ENCODE results near the gene CDKAL1. TPM values are rescaled to one million over a fixed set of nuclear protein-coding genes. Genes with fewer than 3 reads are reported as not detected.

Gene CDKAL1
- total RNA-seq, 2 donors from 2014 or later: 12.1 to 19.0 TPM

- Histone ChIP-seq H3K27ac (no peak overlapping the region), H3K9me3 (no peaks in the 10 kb centered on the region), H3K36me3 (no peaks in the 10 kb centered on the region), H3K4me3 (no peak overlapping the region), H3K4me1 (replicated peaks) (no peaks in the 10 kb centered on the region), H3K27me3 (replicated peaks; ENCODE audit: insufficient read depth) (no peaks in the 10 kb centered on the region)
- DNase-seq (ENCODE audit: low spot score): no peak
- TF ChIP-seq POLR2AphosphoS5 (IDR thresholded peaks at IDR 0.05) (no peak), CTCF (IDR thresholded peaks at IDR 0.05) (no peak), POLR2A (IDR thresholded peaks at IDR 0.05) (no peak)
- 95% methylated on average over 2 of the region's 2 CpGs for WGBS
- intact Hi-C loops (cut with DNase I): no loop called here
These were observed 170.2 kb downstream of the CDKAL1 start for GRCh38 chr6:20704325-20705025.

GRCh38 chr6:20705741-20706140, 171.5 kb downstream of the CDKAL1 start:
- no peak overlapping the region for H3K4me3 ChIP-seq
- DNase-seq (ENCODE audit: low spot score): no peak
- TF ChIP-seq CTCF (IDR thresholded peaks at IDR 0.05) (no peak), POLR2A (IDR thresholded peaks at IDR 0.05) (no peak), POLR2AphosphoS5 (IDR thresholded peaks at IDR 0.05) (no peak)
- intact Hi-C loops (cut with DNase I): no loop called here
- WGBS: 84% methylated on average over 5 of the region's 5 CpGs
- H3K27ac ChIP-seq: no peak overlapping the region
- H3K27me3 ChIP-seq (replicated peaks; ENCODE audit: insufficient read depth): no peaks in the 10 kb centered on the region
- H3K36me3 ChIP-seq: no peaks in the 10 kb centered on the region
- H3K4me1 ChIP-seq (replicated peaks): no peaks in the 10 kb centered on the region
- H3K9me3 ChIP-seq: no peaks in the 10 kb centered on the region

DNA sequence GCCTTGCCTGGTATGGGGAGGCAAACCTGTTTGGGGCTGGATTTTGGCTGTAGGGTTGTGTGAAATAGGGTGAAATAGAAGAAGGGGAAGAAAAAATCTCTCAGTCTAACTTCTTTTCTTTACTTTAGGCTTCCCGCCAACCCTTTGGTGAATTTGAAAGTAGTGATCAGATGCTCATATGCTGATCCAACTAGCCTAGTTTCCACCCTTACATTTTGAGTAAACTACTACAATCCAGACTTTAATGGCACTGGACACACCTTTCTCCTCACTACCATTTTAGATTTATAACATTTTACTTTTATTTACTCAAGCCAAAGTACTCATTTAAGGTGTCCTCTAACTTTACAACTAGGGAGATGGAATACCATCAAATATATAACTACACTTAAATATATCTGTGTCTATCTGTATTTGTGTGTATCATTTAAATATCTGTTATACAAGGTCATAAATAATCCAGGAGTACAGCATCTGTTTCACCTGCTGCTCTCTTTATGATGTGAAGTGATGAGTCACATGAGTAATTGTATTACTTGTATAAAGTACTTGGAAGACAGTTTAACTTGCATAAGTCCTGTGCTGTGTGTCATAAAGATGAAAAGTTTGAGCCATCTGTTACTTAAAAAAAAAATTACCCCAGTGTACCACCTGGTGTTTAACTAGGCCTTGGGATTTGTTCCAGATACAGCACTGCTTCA, 172.1 kb downstream of the CDKAL1 start:
- no peaks in the 10 kb centered on the region for H3K27me3 ChIP-seq (replicated peaks; ENCODE audit: insufficient read depth)
- TF ChIP-seq POLR2AphosphoS5 (IDR thresholded peaks at IDR 0.05) (no peak), CTCF (IDR thresholded peaks at IDR 0.05) (no peak), POLR2A (IDR thresholded peaks at IDR 0.05) (no peak)
- no peaks in the 10 kb centered on the region for H3K9me3 ChIP-seq
- no peaks in the 10 kb centered on the region for H3K4me1 ChIP-seq (replicated peaks)
- H3K36me3 ChIP-seq: no peaks in the 10 kb centered on the region
- H3K27ac ChIP-seq: no peak overlapping the region
- 89% methylated on average over 1 of the region's 1 CpG for WGBS
- no peak for DNase-seq (ENCODE audit: low spot score)
- intact Hi-C loops (cut with DNase I): no loop called here
- no peak overlapping the region for H3K4me3 ChIP-seq

DNA sequence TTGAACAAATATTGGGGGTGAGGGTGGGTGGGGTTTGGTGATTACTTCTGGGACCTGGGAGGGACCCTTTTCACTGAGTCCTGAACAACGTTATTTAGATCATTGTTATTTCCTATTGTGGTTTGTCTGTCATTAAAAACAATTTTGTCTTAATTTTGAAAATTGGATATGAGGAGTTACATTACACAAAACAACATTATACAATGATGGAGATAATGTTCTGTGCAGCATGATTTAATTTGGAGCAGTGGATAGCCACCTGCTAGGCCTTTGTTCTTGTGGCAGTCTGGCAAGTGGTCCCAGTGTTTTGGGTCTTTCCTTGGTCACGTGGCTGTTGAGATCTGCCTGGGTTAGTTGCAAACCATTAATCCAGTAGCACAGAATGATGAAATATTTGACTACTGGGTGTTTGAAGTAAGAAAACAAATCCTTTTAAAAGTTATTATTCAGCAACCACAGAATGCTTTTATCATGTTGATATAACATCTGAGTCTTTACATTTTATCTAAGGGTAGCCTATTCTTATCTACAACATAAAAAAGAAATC, 172.8 kb downstream of the CDKAL1 start:
- H3K27ac ChIP-seq: no peak overlapping the region
- WGBS: 44% methylated on average over 2 of the region's 2 CpGs
- no peak for TF ChIP-seq CTCF (IDR thresholded peaks at IDR 0.05)
- TF ChIP-seq POLR2AphosphoS5 (IDR thresholded peaks at IDR 0.05): no peak
- no peak for TF ChIP-seq POLR2A (IDR thresholded peaks at IDR 0.05)
- H3K9me3 ChIP-seq: no peaks in the 10 kb centered on the region
- intact Hi-C loops (cut with DNase I): no loop called here
- H3K27me3 ChIP-seq (replicated peaks; ENCODE audit: insufficient read depth): no peaks in the 10 kb centered on the region
- H3K4me1 ChIP-seq (replicated peaks): no peaks in the 10 kb centered on the region
- no peaks in the 10 kb centered on the region for H3K36me3 ChIP-seq
- no peak for DNase-seq (ENCODE audit: low spot score)
- H3K4me3 ChIP-seq: no peak overlapping the region

All from prostate gland (tissue), 2 donors.